GM12873 (cell line): ENCODE data around the gene ATXN3.

Experiments used
- CTCF ChIP-seq: IDR thresholded peaks from 2 replicates; pipeline ENCODE4 v1.5.1; 2012; ENCODE audit warnings: low read depth, mild to moderate bottlenecking, moderate library complexity, low read length, control low read depth; ENCODE audit not compliant: insufficient read depth; ENCODE audit errors: missing control alignments

The ATXN3 gene

GRCh38 chr14:92105893-92106142 is 564 bp downstream of the ATXN3 start:
- TF ChIP-seq CTCF = no peak

- TF ChIP-seq CTCF = no peak
Measured at GRCh38 chr14:92105073-92105892, 1.1 kb downstream of the ATXN3 start.

GRCh38 chr14:92103363-92103989 is 2.9 kb downstream of the ATXN3 start:
- TF ChIP-seq CTCF = no peak

- no peak for TF ChIP-seq CTCF
Measured at GRCh38 chr14:92099802-92100201, 6.6 kb downstream of the ATXN3 start.

- peak; percentile 30 for TF ChIP-seq CTCF
Measured at GRCh38 chr14:92093320-92093719, 13.1 kb downstream of the ATXN3 start.

- no peak for TF ChIP-seq CTCF
Measured at GRCh38 chr14:92088494-92088893, 17.9 kb downstream of the ATXN3 start.

- no peak for TF ChIP-seq CTCF
Measured at GRCh38 chr14:92074555-92074954, 31.8 kb downstream of the ATXN3 start.
